22Rv1 (cell line): ENCODE results near the gene LMBR1.

ENCODE experiments used
- CTCF ChIP-seq: fragments of 450-650 bp; IDR thresholded peaks from 2 replicates; pipeline ENCODE4 v1.5.1; 2017; ENCODE audit warnings: mild to moderate bottlenecking
- ZFX ChIP-seq: fragments of 450-650 bp; IDR thresholded peaks from 2 replicates; pipeline ENCODE4 v1.6.1; 2017; ENCODE audit warnings: antibody characterized with exemption, borderline replicate concordance

GRCh38 chr7:156759579-156760202, 133.3 kb downstream of the LMBR1 start:
- TF ChIP-seq CTCF (no peak), ZFX (no peak)
